H1 (cell line): ENCODE data around the gene DENND4C. TPM values are rescaled to one million over a fixed set of nuclear protein-coding genes. Genes with fewer than 3 reads are reported as not detected.

Source experiments
- ASH2L ChIP-seq: fragments of 200-600, 300-600 bp; sonication (generic); IDR thresholded peaks from one replicate; pipeline ENCODE4 v1.7.1; 2017; ENCODE audit warnings: low read length
- ATF2 ChIP-seq: IDR thresholded peaks from 2 replicates; pipeline ENCODE4 v1.6.1; 2012; ENCODE audit warnings: low read length, inconsistent platforms
- ATF3 ChIP-seq: IDR thresholded peaks from 2 replicates; pipeline ENCODE4 v1.6.1; 2011; ENCODE audit warnings: low read depth, mild to moderate bottlenecking, low read length; ENCODE audit not compliant: insufficient read depth
- BRCA1 ChIP-seq: IDR thresholded peaks from 2 replicates; pipeline ENCODE4 v1.6.1; 2012; ENCODE audit warnings: low read depth, low read length, improper control_type of control experiment
- CBX8 ChIP-seq: fragments of 300-800, 300-1000 bp; sonication (generic); IDR thresholded peaks from 2 replicates; pipeline ENCODE4 v1.7.1; 2016; ENCODE audit warnings: low read depth, low read length, borderline replicate concordance
- CTCF ChIP-seq, 3 experiments: IDR thresholded peaks; 1 replicate in 2 of 3; 2 replicates in 1 of 3; pipeline versions ENCODE4 v1.5.1 to v1.6.1; 2011; ENCODE audit warnings: low read length in 3 of 3, mild to moderate bottlenecking in 3 of 3, inconsistent platforms in 2 of 3, low read depth in 1 of 3, moderate library complexity in 1 of 3; ENCODE audit not compliant: insufficient read depth in 1 of 3; ENCODE audit errors: control extremely low read depth in 1 of 3
- E2F6 ChIP-seq: IDR thresholded peaks from 2 replicates; pipeline ENCODE4 v1.6.1; 2012; ENCODE audit warnings: inconsistent platforms
- EZH2 ChIP-seq: fragments of 200-600 bp; sonication (generic); IDR thresholded peaks from 2 replicates; pipeline ENCODE4 v1.7.1; 2012; ENCODE audit warnings: low read depth, mild to moderate bottlenecking, moderate library complexity, low read length, inconsistent platforms; ENCODE audit not compliant: severe bottlenecking
- HDAC6 ChIP-seq: IDR thresholded peaks from one replicate; pipeline ENCODE4 v1.7.1; 2012; ENCODE audit warnings: low read depth, mild to moderate bottlenecking, inconsistent platforms, low read length, moderate library complexity
- MAX ChIP-seq: IDR thresholded peaks from 2 replicates; pipeline ENCODE4 v1.6.1; 2012; ENCODE audit warnings: inconsistent platforms
- NRF1 ChIP-seq: IDR thresholded peaks from 2 replicates; pipeline ENCODE4 v1.6.1; 2011; ENCODE audit warnings: mild to moderate bottlenecking, low read depth, low read length, improper control_type of control experiment
- POLR2A ChIP-seq, 2 experiments: IDR thresholded peaks; 1 replicate in 1 of 2; 2 replicates in 1 of 2; pipeline ENCODE4 v1.6.1; 2011; ENCODE audit warnings: low read depth in 2 of 2, low read length in 2 of 2, mild to moderate bottlenecking in 2 of 2; ENCODE audit errors: control extremely low read depth in 1 of 2
- POU5F1 ChIP-seq: IDR thresholded peaks from 2 replicates; pipeline ENCODE4 v1.6.1; 2011; ENCODE audit warnings: low read depth, mild to moderate bottlenecking, low read length, moderate library complexity
- SIRT6 ChIP-seq: IDR thresholded peaks from one replicate; pipeline ENCODE4 v1.7.1; 2012; ENCODE audit warnings: low read length, inconsistent platforms
- SRF ChIP-seq: IDR thresholded peaks from 2 replicates; pipeline ENCODE4 v1.6.1; 2011; ENCODE audit warnings: mild to moderate bottlenecking, low read depth, low read length, moderate library complexity
- polyA plus RNA-seq, 7 experiments: library from polyadenylated mRNA; depleted of rRNA in 3 of 7; stranded (reverse) in 5 of 7; unstranded in 2 of 7; fragments of >200 nt in 5 of 7; fragments of 200-250 nt in 2 of 7; gene quantifications; 1 replicate in 5 of 7; 2 replicates in 1 of 7; 4 replicates in 1 of 7; pipeline versions ENCODE4 v1.2.1 to v1.2.3, GENCODE V29; 2011 to 2013; ENCODE audit warnings: missing spikeins in 2 of 7, mixed read lengths in 2 of 7
- total RNA-seq: library from RNA; stranded (reverse); fragmentation: NEBNext Ultra II Directional; extraction: Animal tissue kit (Norgen Biotek cat#: 25700); gene quantifications from 2 replicates; pipeline ENCODE4 v1.2.1, GENCODE V29; 2021

Gene DENND4C
- total and polyA plus RNA-seq, 2 of the 8 experiments (the other 6 are each of a cell fraction or from before 2014, with no cell fraction given): 6.9 to 18.9 TPM

GRCh38 chr9:19229595-19230354, 718 bp upstream of the DENND4C start (continued):
- no peak; the same call in 1 of the 2 replicates for TF ChIP-seq E2F6
- no peak for TF ChIP-seq ATF3
- no peak for TF ChIP-seq SIRT6
- peak; percentile 86 for TF ChIP-seq ASH2L
- no peak for TF ChIP-seq CBX8
- 0 out of 2 replicates have a peak, but pooled peaks have one; percentile 0 for TF ChIP-seq SRF
- no peak for TF ChIP-seq CTCF (IDR thresholded peaks at IDR 0.05; ENCODE audit: control extremely low read depth in 1 of 3, insufficient read depth in 1 of 3, low read depth in 1 of 3, low read length in 3 of 3)
- no peak for TF ChIP-seq POU5F1
- TF ChIP-seq ATF2: no peak
- TF ChIP-seq HDAC6: no peak
- no peak for TF ChIP-seq BRCA1
- TF ChIP-seq NRF1: 0 out of 2 replicates have a peak, but pooled peaks have one; percentile 2
- TF ChIP-seq EZH2: no peak
- TF ChIP-seq MAX: peak; percentile 19; the same call in 1 of the 2 replicates
- peak in 1 of 2 experiments; percentile 66; a peak in 2 of 3 replicates for TF ChIP-seq POLR2A (IDR thresholded peaks at IDR 0.05; ENCODE audit: control extremely low read depth in 1 of 2, low read depth in 2 of 2, low read length in 2 of 2)
